Fibroblast of mammary gland (primary cell): Measurements from ENCODE around the gene DERL3.

Source experiments
- DNase-seq: peaks from one replicate; pipeline ENCODE4 v3.0.0-alpha.2; 2010; ENCODE audit warnings: low read depth
- H3K4me3 ChIP-seq: 2 replicates; pipeline ENCODE4 v1.5.1; 2011; ENCODE audit warnings: low read depth, mild to moderate bottlenecking, low read length, moderate library complexity; ENCODE audit not compliant: control insufficient read depth
- CTCF ChIP-seq: conservative IDR thresholded peaks from 2 replicates; pipeline ENCODE4 v1.5.1; 2011; ENCODE audit warnings: low read depth, low read length, inconsistent platforms; ENCODE audit not compliant: control insufficient read depth, insufficient read depth

The DERL3 gene

GRCh38 chr22:23791738-23792645 is 46.8 kb downstream of the DERL3 start:
- H3K4me3 ChIP-seq, result no peak overlapping the region
- DNase-seq, result peak; percentile 35
- no peak for TF ChIP-seq CTCF

GRCh38 chr22:23790819-23791737 is 47.7 kb downstream of the DERL3 start:
- no peak for TF ChIP-seq CTCF
- no peak overlapping the region for H3K4me3 ChIP-seq
- DNase-seq, result peak; percentile 89

- no peak overlapping the region for H3K4me3 ChIP-seq
- DNase-seq, result no peak
- TF ChIP-seq CTCF, result peak; percentile 3
Observed at GRCh38 chr22:23789638-23790037, 49.2 kb downstream of the DERL3 start.

- no peak overlapping the region for H3K4me3 ChIP-seq
- TF ChIP-seq CTCF, result no peak
- DNase-seq, result no peak
Observed at GRCh38 chr22:23789121-23789520, 49.7 kb downstream of the DERL3 start.

GRCh38 chr22:23787910-23788309 is 50.9 kb downstream of the DERL3 start:
- no peak for TF ChIP-seq CTCF
- no peak for DNase-seq

GRCh38 chr22:23787600-23787896 is 51.3 kb downstream of the DERL3 start:
- peak overlapping the region; percentile 71 for H3K4me3 ChIP-seq
- DNase-seq, result no peak
- TF ChIP-seq CTCF, result no peak

More at GRCh38 chr22:23787910-23788309, 50.9 kb downstream of the DERL3 start:
- H3K4me3 ChIP-seq, result peak overlapping the region; percentile 71
